HG02798 (cell line): Measurements from ENCODE around the gene TFDP2.
A peak's percentile ranks its signal among the peaks of the same experiment; 100 is the strongest.
"Not testable (repeated sequence)": the region's sequence is repeated elsewhere in the genome, so short reads cannot be mapped to it uniquely, and the experiment has no call there.

Source experiments
- ATAC-seq: cut with Tn5 transposase; IDR thresholded peaks from one replicate; pipeline ENCODE4 v1.9.1; 2021; ENCODE audit warnings: mild to moderate bottlenecking; ENCODE audit not compliant: unreplicated experiment, poor library complexity

TFDP2 gene, protein sequence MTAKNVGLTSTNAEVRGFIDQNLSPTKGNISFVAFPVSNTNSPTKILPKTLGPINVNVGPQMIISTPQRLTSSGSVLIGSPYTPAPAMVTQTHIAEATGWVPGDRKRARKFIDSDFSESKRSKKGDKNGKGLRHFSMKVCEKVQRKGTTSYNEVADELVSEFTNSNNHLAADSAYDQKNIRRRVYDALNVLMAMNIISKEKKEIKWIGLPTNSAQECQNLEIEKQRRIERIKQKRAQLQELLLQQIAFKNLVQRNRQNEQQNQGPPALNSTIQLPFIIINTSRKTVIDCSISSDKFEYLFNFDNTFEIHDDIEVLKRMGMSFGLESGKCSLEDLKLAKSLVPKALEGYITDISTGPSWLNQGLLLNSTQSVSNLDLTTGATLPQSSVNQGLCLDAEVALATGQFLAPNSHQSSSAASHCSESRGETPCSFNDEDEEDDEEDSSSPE

DNA sequence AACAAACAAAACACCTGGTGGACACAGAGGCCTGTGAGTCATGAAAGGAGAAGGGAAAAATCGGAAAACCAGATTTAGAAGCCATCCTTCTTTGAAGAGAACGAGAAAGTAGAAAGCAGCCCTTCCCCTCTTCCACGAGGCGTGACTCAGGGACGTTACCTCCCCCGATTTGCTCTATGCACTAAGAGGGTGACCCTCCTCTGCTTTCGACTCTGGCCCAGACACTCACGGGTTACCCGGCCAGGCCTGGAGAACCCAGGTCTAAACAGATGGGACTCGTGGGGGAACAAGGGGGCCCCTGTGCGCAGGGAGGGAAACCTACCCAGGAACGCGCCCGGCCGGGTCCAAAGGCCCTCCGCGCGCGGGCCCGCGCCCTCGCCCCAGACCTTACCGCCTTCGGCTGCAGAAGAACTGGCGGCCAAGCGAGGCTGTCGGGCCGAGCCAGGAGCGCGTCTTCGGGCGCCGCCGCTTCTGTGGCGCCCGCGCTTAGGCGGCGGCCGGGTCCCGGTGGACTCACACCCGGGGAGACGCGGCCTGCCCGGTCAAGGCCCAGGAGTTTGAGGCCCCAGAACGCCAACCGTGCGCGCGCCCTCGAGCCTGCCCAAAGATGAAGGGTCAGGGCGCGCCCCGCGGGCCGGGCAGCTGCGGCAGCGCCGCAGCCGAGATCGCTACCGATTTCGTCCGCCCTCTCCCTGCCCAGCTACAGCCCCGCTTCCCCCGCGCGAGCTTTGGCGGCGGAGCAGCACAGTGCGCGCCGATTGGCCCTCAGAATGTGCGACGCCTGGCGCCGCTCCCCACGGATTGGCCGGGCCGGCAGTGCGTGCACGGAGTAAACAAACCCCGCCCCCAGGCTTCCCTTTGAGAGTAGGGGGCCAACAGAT, at the start of gene TFDP2:
Gene TFDP2, minus strand, starts transcription at position 753 of the 881 bp plus-strand sequence. CDS start 47,795 bp downstream, outside the sequence.
- ATAC-seq = peak; percentile 100

DNA sequence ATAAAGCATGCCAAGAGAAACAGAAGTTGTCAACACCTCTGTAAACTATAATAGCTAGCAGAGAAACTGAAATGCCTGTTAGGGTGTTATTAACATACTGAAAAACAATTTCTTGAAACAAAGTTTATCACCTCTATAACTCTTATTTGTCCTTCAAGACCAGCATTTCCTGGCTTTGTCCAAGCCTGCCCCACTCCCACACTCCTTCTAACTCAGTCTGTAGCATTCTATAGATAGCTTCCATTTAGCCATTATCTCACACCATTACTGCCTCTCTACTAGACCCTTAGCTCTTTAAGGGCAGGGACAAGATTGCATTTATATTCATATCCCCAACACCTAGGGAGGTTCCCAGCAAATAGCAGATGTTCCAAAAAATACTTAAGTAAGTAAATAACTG, 39.5 kb upstream of the TFDP2 start:
- ATAC-seq = no peak

DNA sequence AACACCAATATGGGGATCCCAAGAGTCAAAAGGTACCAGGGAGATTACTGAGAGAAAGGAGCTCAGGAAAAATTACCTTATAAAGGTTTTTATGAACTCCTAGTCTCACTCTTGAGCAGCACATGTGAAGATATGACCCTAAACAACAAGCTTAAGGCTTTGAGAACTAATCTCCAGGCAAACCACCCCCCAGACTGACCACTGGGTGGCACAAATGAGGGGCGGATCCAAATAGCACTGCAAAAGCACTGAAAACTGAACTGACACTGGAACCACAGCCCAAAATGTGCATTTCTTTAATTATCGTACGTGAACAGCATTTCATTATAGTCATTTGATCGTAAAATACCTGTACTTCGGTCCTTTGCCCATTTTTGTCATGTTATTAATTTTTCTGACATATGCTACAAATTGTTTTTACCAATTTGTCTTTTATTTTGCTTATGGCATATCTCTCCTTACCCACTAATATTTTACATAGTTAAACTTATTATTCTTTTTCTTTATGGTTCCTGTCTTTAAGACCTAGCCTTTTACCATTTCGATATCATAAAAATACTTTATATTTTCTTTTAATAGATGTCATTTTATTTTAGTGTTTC, 31.5 kb upstream of the TFDP2 start:
- no peak for ATAC-seq

DNA sequence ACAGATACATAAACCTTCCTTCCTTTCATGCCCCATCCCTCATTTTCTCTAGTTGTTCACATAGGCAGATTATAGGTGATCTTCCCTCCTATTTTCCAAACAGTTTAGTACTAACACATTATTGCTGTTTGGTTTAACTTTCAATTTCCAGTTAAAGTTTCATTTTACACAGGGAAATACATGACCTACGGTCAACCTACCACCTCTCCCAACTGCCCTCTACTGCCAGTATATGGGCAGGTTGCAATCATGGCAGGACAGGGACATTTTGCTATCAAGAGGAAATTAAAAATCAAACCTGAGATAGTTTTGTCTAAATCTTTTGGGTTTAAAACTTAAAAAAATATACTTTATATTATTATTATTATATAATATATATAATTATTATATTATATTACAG, 26.1 kb upstream of the TFDP2 start:
- no peak for ATAC-seq

DNA sequence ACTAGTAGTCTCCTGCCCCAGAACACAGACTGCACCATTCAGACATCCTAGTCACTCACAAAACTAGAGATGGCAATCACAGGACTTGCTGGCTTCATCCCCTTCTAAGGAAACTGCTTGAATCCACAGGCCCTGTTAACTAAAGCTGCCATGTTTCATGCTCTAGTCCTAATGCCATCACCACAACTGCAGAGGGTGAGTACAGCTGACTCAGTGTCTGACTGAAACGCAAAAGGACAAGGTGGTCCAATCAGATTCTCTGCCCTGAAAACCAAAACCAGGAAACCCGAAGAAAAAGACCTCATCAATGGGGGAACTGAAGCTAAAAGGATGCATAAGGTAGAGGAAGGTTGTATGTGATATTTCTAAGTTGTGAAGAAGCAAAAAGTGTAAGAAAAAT, 25.2 kb upstream of the TFDP2 start:
- no peak for ATAC-seq

DNA sequence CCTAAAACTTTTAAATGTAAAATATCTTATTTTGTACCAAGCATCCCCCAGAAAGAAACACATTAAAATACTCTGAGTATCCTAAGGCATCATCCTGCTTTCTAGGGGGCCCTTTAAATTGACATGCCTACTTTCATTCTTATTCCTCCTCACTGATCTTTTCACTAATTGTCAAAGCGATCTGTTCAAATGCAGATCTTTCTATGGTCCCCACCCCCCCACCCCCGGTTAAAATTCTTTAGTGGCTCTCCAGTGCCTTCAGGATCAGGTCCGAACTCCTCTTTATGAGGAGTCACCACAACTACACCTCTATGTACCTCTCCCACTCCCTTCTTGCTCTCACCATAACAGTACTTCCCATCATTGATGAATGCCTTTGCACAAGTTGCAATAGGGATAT, 19.2 kb upstream of the TFDP2 start:
- no peak for ATAC-seq

DNA sequence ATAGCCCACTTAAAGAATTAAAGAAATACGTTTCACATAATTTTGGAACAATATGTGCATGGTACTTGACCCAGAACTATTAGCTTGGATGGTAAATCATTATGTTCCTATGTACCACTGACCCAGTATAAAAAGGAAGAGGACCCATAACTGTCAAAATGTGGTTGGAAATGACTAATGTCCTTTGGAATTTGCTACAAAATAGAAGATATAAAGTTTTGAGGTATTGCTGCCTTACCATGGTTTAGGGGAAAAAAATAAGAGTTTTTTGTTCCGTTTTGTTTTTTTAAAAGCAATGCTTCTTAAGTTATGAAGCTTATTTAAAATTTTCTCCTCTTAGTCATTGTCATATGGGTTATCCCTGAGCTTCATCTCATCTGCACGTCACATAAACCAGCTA, 15.8 kb upstream of the TFDP2 start:
- ATAC-seq = no peak

DNA sequence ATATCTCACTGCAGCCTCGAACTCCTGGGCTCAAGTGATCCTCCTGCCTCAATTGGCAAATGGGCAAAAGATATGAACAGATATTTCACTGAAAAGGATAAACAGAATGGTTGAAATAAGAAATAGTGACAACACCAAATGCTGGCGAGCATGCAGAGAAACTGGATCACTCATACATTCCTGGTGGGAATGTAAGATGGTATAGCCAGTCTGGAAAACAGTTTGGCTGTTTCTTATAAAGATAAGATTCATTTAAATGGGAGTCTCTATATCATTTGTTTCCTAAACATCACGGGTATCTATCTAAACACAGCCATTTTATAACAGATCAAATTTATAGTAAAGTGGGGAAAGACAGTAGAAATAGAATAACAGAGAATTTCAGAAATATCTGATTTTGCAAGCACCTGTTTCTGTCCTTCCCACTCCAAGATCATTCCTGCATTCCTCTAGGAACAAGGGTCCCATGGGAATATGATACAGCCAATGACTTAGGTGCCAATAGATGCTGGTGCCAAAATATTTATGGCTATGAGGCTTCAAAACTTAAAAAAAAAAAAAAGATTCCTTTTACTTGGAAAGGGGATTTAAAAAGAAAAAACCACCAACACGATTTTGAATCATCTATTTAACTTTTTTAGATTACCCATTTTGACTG, 9.9 kb upstream of the TFDP2 start:
- ATAC-seq = no peak

DNA sequence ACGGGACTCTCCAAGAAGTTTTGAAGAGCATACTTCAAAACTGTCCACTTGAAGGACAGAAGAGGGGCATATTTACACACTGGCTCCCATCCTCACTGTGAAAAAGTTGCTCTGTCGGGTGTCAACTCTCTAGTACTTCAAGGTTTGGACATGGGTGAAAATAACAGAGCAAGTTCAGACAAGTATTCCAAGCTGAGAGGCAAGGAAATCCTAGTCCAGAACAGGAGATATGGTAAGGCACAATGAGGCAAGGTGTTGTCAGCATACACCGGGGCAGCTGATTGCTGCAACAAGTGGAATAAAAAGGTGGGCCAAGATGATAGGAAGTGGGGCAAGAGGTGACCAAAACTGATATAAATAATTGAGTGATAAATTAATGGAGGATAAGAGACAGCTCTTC, 4.8 kb upstream of the TFDP2 start:
- ATAC-seq = no peak

DNA sequence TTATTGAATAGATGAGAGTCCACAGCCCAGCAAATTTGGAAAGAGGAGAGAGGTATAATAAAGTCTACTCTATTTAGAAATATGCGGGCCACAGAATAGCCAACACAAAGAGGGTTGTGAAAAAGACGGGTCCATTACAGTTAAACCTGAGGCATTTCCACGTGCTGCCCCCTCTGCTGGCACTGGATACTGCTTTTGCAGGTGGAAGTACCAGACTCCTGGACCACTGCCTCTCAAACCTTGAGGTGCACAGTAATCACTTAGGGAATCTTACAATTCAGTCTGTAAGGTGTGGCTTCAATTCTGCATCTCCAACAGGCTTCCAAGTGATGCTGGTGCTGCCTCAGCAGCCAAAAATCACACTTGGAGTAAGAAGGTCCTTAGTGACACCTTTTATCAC, 3.0 kb upstream of the TFDP2 start:
- ATAC-seq = no peak

DNA sequence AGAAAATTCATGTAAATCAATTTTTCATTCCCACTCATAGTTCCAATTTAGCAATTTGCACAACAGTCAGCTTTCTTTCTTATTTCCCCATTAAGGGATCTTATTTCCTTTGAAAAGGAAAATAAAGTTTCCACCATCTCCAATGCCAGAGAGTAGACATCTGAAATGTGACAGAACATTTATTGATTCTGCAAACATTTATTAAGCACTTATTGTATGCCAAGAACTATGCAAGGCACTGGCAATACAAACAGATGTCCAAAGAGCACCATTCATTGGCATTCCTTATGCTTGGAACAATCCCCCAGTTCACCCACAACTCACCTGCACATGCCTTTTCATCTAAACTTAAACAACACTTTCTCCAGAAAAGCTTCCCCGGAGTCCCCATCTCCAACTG, 2.5 kb upstream of the TFDP2 start:
- no peak for ATAC-seq

DNA sequence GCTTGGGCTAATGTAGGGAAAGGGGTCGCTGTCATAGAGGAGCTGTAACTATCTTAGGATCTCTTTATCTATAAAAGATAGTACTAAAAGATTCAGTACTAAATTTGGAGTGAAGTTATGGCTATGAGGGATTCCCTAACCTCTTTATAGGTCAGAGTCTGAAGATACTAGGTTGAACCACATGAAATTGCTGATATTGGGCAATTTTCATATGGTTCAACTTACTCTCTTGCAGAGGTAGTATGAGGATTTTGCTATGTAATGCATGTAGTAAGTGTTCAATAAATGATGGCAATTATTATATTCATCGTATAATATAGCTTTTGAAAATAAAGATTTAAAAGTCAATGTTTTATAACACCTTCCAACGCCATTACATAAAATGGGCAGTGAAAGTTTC, 1.9 kb upstream of the TFDP2 start:
- ATAC-seq = no peak

DNA sequence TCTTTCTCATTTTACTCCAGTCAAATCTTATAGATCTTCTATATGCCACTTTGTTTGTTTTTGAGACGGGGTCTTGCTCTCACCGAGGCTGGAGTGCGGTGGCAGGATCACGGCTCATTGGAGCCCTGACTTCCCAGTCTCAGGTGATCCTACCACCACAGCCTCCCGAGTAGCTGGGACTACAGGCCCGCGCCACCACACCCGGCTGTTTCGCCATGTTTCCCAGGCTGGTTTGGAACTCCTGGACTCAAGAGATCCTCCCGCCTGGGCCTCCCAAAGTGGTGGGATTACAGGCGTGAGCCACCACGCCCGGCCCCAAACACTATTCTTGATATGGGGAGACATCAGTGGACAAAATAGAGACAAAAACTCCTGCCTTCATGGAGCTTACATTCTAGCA, 927 bp upstream of the TFDP2 start:
- ATAC-seq = no peak

DNA sequence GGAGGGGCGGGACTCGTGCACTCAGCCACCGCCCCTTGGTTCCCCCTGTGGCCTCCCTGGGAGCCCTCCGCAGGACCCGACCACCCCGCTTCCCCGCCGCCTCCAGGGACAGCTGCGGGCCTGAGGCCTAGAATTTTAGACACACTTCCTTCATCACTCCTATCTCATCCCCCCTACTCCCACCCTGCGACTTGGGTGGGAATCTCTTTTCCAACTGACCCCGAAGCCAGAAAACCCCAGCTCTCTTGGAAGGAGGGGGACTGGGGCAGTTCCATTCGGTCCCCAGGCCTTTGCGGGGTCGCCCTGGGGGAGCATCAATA, 289 bp upstream of the TFDP2 start:
- ATAC-seq = no peak

DNA sequence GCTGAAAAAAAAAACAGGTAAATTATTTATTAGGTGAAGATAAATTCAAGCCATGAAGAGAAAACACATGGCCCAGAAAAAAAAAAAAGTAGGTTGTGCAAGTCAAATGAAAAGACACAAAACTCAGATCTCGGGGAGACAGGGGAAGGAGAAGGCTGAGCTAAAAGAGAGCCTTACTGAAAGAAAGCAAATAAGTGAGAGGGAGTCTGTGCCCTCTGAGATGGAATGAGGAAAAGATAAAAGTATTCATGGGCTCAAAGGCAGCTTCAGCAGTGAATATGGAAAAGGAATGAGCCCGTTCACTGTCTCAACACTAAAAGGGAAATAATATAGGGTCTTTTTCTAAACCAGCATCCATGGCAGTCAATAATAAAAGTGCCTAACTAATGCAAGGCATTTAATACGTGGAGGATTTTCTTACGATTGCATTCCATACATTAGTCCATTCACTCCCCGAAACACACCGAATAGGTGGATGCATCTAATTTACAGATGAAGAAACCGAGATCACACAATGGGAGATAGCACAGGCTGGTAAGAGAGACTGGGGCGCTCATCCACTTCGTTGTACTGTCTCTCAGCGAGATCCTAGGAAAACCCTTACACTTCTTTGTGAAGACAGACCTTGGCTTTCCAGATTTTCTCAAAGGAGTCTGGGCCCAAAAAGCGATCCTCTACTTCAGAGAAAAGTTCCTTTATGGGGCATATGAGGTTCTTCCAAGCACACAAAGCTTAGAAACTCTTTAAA, 1.1 kb downstream of the TFDP2 start:
- no peak for ATAC-seq

DNA sequence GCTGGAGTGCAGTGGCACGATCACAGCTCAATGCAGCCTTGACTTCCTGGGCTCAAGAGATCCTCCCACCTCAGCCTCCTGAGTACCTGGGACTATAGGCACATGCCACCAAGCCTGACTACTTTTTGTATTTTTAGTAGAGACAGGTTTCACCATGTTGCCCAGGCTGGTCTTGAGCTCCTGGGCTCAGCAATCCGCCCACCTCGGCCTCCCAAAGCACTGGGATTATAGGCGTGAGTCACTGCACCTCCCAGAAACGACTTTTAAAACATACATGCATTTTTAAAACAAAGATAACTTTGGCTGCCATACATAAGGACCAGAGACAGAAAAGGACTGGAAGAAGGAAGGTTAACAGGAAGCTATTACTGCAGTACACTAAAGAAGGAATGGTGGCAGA, 4.8 kb downstream of the TFDP2 start:
- not testable (repeated sequence) for ATAC-seq

DNA sequence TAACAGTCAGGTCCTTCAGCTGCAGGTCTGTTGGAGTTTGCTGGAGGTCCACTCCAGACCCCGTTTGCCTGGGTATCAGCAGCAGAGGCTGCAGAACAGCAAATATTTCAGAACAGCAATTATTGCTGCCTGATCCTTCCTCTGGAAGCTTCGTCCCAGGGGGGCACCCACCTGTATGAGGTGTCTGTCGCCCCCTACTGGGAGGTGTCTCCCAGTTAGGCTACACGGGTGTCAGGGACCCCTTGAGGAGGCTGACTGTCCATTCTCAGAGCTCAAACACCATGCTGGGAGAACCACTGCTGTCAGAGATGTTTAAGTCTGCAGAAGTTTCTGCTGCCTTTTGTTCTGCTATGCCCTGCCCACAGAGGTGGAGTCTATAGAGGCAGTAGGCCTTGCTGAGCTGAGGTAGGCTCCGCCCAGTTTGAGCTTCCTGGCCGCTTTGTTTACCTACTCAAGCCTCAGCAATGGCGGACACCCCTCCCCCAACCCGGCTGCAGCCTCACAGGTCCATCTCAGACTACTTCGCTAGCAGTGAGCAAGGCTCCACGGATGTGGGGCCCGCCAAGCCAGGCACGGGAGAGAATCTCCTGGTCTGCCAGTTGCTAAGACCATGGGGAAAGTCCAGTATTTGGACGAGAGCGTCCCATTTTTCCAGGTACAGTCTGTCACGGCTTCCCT, 8.6 kb downstream of the TFDP2 start:
- ATAC-seq = not testable (repeated sequence)

DNA sequence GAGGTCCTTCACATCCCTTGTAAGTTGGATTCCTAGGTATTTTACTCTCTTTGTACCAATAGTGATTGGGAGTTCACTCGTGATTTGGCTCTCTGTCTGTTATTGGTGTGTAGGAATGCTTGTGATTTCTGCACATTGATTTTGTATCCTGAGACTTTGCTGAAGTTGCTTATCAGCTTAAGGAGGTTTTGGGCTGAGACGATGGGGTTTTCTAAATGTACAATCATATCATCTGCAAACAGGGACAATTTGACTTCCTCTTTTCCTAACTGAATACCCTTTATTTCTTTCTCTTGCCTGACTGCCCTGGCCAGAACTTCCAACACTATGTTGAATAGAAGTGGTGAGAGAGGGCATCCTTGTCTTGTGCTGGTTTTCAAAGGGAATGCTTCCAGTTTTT, 12.3 kb downstream of the TFDP2 start:
- not testable (repeated sequence) for ATAC-seq

DNA sequence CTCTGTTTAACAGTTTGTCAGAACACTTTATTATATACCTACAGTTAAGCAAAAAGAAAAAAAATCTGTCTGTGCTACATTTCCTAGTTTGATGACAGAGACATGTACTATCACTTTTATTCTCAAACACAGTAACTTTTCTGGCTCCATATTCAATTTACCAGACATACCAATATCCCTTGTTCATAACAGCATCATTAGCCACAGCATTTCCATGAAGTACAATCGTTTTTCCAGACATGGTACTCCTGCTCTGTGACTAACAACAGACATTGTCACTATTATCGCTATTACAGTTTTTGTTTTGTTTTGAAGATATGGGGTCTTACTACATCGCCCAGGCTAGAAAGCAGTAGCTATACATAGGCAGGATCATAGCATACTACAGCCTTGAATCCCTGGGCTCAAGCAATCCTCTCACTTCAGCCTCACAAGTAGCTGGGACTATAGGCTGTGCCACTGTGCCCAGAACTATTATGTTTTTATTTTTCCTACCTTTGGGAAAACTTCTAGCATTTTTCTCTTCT, 14.5 kb downstream of the TFDP2 start:
- no peak for ATAC-seq
